HepG2 (cell line): ENCODE measurements around the gene SLC22A23. TPM values are rescaled to one million over a fixed set of nuclear protein-coding genes. Genes with fewer than 3 reads are reported as not detected.
A peak's percentile ranks its signal among the peaks of the same experiment; 100 is the strongest.

Experiments used
- ARNT2 ChIP-seq: sonication (generic); formaldehyde crosslinking; IDR thresholded peaks from 2 replicates; pipeline ENCODE4 v1.8.0; 2022; ENCODE audit warnings: mild to moderate bottlenecking, low read depth, missing genetic modification reagents, moderate library complexity
- CEBPZ ChIP-seq: IDR thresholded peaks from 2 replicates; pipeline ENCODE4 v1.6.1; 2012; ENCODE audit warnings: low read length, improper control_type of control experiment
- CSRNP1 ChIP-seq: sonication (generic); formaldehyde crosslinking; IDR thresholded peaks from 2 replicates; pipeline ENCODE4 v1.8.1; 2023; ENCODE audit warnings: mild to moderate bottlenecking, missing genetic modification reagents
- DMAP1 ChIP-seq: IDR thresholded peaks from 2 replicates; pipeline ENCODE4 v1.6.1; 2016
- ETV5 ChIP-seq: IDR thresholded peaks from 2 replicates; pipeline ENCODE4 v1.6.1; 2018; ENCODE audit warnings: missing biosample characterization, missing genetic modification reagents, inconsistent platforms, borderline replicate concordance
- KDM2A ChIP-seq: sonication (generic); formaldehyde crosslinking; IDR thresholded peaks from 2 replicates; pipeline ENCODE4 v1.4.0; 2020; ENCODE audit warnings: low read depth, missing genetic modification reagents, borderline replicate concordance
- KMT2A ChIP-seq: sonication (generic); formaldehyde crosslinking; IDR thresholded peaks from 2 replicates; pipeline ENCODE4 v1.4.0; 2020; ENCODE audit warnings: missing genetic modification reagents
- MED8 ChIP-seq: sonication (generic); formaldehyde crosslinking; IDR thresholded peaks from 2 replicates; pipeline ENCODE4 v1.8.1; 2023; ENCODE audit warnings: mild to moderate bottlenecking, missing genetic modification reagents; ENCODE audit not compliant: insufficient replicate concordance
- PBX2 ChIP-seq: IDR thresholded peaks from 2 replicates; pipeline ENCODE4 v1.6.1; 2016; ENCODE audit warnings: control low read depth
- RBFOX2 ChIP-seq: fragments of 200-400 bp; formaldehyde crosslinking; IDR thresholded peaks from 2 replicates; pipeline ENCODE4 v1.6.1; 2017; ENCODE audit warnings: low read depth, mild to moderate bottlenecking, low read length
- SIN3A ChIP-seq: IDR thresholded peaks from 2 replicates; pipeline ENCODE4 v1.6.1; 2011; ENCODE audit warnings: low read depth, mild to moderate bottlenecking, control low read depth, low read length, borderline replicate concordance
- SOX13 ChIP-seq, 3 experiments: fragments of 450-650 bp in 1 of 3; sonication (generic) in 1 of 3; formaldehyde crosslinking in 1 of 3; IDR thresholded peaks in 2 of 3; conservative IDR thresholded peaks in 1 of 3; 2 replicates each; pipeline versions ENCODE4 v1.5.0 to v1.6.1; 2016 to 2020; ENCODE audit warnings: antibody characterized with exemption in 1 of 3, mild to moderate bottlenecking in 1 of 3, missing compliant biosample characterization in 1 of 3, missing genetic modification reagents in 1 of 3, moderate library complexity in 1 of 3
- ZHX1 ChIP-seq: sonication (generic); formaldehyde crosslinking; IDR thresholded peaks from 2 replicates; pipeline ENCODE4 v1.8.1; 2022; ENCODE audit warnings: low read depth, mild to moderate bottlenecking, missing genetic modification reagents
- ZNF230 ChIP-seq: sonication (generic); formaldehyde crosslinking; IDR thresholded peaks from 2 replicates; pipeline ENCODE4 v1.4.0; 2020; ENCODE audit warnings: mild to moderate bottlenecking, missing genetic modification reagents
- ZNF431 ChIP-seq: sonication (generic); formaldehyde crosslinking; IDR thresholded peaks from 2 replicates; pipeline ENCODE4 v1.9.0; 2022; ENCODE audit warnings: missing genetic modification reagents, low read depth, mild to moderate bottlenecking, borderline replicate concordance
- ZNF557 ChIP-seq: sonication (generic); formaldehyde crosslinking; IDR thresholded peaks from 2 replicates; pipeline ENCODE4 v1.4.0; 2020; ENCODE audit warnings: missing genetic modification reagents
- ZNF614 ChIP-seq: IDR thresholded peaks from 2 replicates; pipeline ENCODE4 v1.6.1; 2018; ENCODE audit warnings: missing biosample characterization, missing genetic modification reagents, inconsistent platforms, borderline replicate concordance
- ZNF644 ChIP-seq: IDR thresholded peaks from 2 replicates; pipeline ENCODE4 v1.6.1; 2016; ENCODE audit warnings: low read depth
- ZNF737 ChIP-seq: sonication (generic); formaldehyde crosslinking; IDR thresholded peaks from 2 replicates; pipeline ENCODE4 v1.5.0; 2020; ENCODE audit warnings: missing genetic modification reagents, mild to moderate bottlenecking, borderline replicate concordance
- ZSCAN31 ChIP-seq: sonication (generic); formaldehyde crosslinking; IDR thresholded peaks from 2 replicates; pipeline ENCODE4 v1.5.0; 2020; ENCODE audit warnings: low read depth, mild to moderate bottlenecking, missing genetic modification reagents
- polyA plus RNA-seq, 8 experiments: library from polyadenylated mRNA; depleted of rRNA in 3 of 8; stranded (reverse) in 7 of 8; unstranded in 1 of 8; fragments of >200 nt; fragmentation: Illumina TruSeq in 4 of 8; extraction: Trizol in 4 of 8; gene quantifications; 2 replicates each; pipeline versions ENCODE4 v1.2.1 to v1.2.3, GENCODE V29; 2011 to 2016; ENCODE audit warnings: low read depth in 4 of 8, missing spikeins in 1 of 8, mixed read lengths in 1 of 8; ENCODE audit not compliant: insufficient read depth in 1 of 8
- total RNA-seq, 5 experiments: library from RNA; depleted of rRNA; stranded (reverse); fragments of >200 nt; fragmentation: Illumina TruSeq; extraction: Trizol; gene quantifications; 2 replicates each; pipeline ENCODE4 v1.2.3, GENCODE V29; 2016; ENCODE audit warnings: low read depth in 1 of 5

SLC22A23 gene
- total and polyA plus RNA-seq, 2 of the 13 experiments (the other 11 are each of a cell fraction or from before 2014, with no cell fraction given), result 11.8 to 17.5 TPM

GRCh38 chr6:3227363-3228045 lies 229.3 kb downstream of the SLC22A23 start, which contains the start of gene TUBB2B (continued):
- peak; percentile 16 for TF ChIP-seq MED8 (CRISPR knock-in tag)
- peak; percentile 86 for TF ChIP-seq RBFOX2
- TF ChIP-seq ZSCAN31, result 0 out of 2 replicates have a peak, but pooled peaks have one; percentile 28
- no peak for TF ChIP-seq ZHX1 (CRISPR knock-in tag)
- peak; percentile 66; the same call in 1 of the 2 replicates for TF ChIP-seq ARNT2 (CRISPR knock-in tag)
- no peak for TF ChIP-seq PBX2
- no peak for TF ChIP-seq ZNF431 (CRISPR knock-in tag)
- TF ChIP-seq KDM2A, result peak; percentile 6; the same call in 1 of the 2 replicates
- no peak for TF ChIP-seq CEBPZ
- no peak for TF ChIP-seq DMAP1 (CRISPR knock-in tag)
- no peak for TF ChIP-seq ZNF557
- TF ChIP-seq ZNF737 (CRISPR knock-in tag), result no peak
- no peak for TF ChIP-seq ZNF614 (CRISPR knock-in tag)
- TF ChIP-seq ZNF644 (CRISPR knock-in tag), result no peak
- 0 out of 2 replicates have a peak, but pooled peaks have one; percentile 18 for TF ChIP-seq ETV5 (CRISPR knock-in tag)
- peak; percentile 14; the same call in 1 of the 2 replicates for TF ChIP-seq KMT2A (CRISPR knock-in tag)
- TF ChIP-seq SOX13 (IDR thresholded peaks at IDR 0.05), result no peak
- 0 out of 4 replicates have a peak, but pooled peaks of 1 of the 2 experiments have one; percentile 10 for TF ChIP-seq SOX13 (CRISPR knock-in tag; conservative IDR thresholded peaks at IDR 0.05 in 1 of 2, IDR thresholded peaks at IDR 0.05 in 1 of 2)
- TF ChIP-seq CSRNP1 (CRISPR knock-in tag), result 0 out of 2 replicates have a peak, but pooled peaks have one; percentile 29
- TF ChIP-seq SIN3A, result peak; percentile 52; the same call in 1 of the 2 replicates
- TF ChIP-seq ZNF230 (CRISPR knock-in tag), result peak; percentile 44; the same call in 1 of the 2 replicates
